Hematopoietic multipotent progenitor cell treated with erythropoietin and hydrocortisone succinate and interleukin-3 and kit ligand, for 8 days (in vitro differentiated cells): Measurements from ENCODE around the gene ZNF362.
A peak's percentile ranks its signal among the peaks of the same experiment; 100 is the strongest.

ENCODE experiments used
- DNase-seq: peaks from one replicate; pipeline ENCODE4 v3.0.0-alpha.2; 2015

Gene ZNF362

DNA sequence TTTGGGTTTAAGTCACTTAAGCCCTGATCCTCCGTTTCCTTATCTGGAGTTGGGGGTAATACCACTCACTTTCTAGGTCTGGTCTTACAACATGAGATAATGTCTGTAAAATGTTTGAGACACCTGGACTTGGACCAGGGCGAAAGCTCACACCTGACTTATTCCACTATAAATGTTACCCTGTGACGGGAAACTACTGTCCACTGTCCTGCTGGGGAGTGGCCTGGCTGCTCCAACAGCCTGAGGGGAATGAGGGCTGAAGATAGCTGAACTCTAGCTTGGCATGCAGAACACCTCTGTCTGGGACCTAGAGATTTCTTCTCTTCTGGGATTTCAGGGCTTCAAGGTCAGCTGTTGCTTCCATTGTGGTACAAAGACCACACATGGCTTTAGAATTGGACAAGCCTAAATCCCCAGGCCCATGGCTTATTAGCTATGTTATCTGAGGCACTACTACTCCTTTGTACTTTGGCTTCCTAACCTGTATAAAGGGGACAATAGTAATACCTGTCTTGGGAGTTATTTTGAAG, 74.1 kb downstream of the ZNF362 start:
- DNase-seq = no peak

DNA sequence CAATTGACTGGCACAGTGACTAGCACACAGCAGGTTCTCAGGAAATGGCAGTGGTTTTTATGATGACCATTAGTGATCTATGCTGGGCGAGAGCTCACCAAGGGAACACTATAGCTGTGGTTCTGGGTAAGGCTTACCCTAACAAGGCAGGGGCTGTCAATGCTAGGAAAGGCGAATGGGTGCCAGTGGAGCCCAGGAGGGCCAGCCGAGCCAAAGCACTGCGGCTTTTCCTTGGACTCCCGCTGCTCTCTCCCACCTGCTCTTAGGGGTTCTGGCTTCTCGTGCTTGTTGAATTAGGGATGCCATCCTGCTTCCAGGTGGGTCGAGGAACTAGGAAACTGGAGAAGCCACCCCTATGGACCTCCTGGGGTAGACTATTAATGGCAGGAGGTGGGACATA, 74.6 kb downstream of the ZNF362 start:
- no peak for DNase-seq

- no peak for DNase-seq
Measured at GRCh38 chr1:33331444-33332356, 75.4 kb downstream of the ZNF362 start.

DNA sequence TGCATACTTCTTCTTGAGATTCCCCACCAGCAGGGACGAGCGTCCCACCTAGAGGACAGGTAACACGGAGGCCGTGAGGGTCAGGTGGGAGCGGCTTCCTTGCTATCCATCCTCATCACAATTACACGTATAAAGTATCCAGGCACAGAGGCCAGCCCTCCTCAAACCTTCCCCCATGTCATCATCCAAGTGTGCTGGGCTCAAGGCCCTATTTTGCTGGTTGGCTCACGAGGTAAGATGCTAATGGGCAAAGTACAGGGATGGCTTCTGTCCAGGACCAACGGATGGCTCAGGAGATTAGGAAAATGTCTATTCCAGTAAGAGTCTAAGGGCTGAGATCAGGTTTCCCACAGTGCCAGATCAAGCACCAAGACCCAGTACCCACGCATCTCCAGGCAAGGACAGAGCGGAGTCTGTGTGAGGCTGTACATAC, 76.1 kb downstream of the ZNF362 start:
- DNase-seq = no peak

DNA sequence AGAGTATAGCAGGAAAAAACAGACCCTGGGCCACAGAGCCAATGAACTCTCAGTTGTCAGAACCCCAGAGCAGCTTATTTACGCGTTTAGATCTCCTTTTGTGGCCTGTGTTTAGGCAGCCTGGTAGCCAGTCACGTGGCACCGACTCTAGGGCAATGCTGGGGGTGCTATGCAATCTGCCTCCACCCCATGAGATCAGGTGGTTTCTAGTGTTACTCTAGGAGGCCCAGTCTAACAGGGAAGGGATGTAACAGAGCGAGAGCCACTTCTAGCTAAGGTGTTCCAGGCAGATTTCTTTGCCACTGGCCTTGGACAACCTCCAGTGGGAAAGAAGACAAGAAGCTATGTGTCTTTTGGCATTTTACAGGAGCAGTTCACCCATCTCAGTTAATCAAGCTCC, 76.6 kb downstream of the ZNF362 start:
- DNase-seq = no peak

DNA sequence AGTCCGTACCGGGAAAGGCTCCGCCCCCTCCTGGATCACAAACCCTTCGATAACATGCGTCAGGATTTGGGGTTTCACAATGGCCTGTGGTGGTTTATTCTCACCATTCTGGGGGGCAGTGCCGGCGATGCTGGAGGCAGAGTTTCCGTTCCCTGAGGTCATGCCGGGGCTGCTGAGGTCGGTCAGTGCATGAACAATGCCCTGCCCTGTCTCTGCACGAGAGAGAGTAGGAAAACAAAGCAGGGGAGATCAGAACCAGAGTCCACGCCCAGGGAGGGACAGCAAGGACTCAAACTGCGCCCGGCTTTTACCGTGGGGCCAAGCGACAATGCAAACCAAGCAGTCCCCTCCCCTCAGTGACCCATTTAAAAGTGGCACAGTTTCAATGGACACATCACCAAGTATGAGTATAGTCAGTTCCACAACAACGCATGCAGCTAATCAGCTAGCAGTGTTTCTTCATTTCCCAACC, 77.8 kb downstream of the ZNF362 start:
- DNase-seq = no peak

DNA sequence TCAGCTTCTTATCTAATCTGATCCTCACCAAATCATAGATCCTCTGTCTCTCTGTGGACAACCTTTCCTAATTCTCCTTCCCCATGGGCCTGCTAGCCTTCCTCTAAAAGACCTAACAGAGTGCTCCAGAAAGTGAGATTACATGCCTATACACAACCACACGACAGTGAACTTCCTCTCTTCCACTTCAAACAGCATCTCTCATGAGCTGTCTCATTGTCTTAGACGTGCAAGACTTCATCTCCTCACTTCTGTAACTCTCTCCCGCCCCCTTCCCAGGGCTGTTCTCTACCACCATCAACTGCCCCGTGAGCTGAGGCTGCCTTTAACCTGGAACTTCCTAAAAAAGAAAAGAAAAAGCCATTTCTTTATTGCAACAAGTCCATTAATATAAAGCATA, 78.7 kb downstream of the ZNF362 start:
- no peak for DNase-seq

- DNase-seq = no peak
Measured at GRCh38 chr1:33336580-33336979, 80.3 kb downstream of the ZNF362 start.

DNA sequence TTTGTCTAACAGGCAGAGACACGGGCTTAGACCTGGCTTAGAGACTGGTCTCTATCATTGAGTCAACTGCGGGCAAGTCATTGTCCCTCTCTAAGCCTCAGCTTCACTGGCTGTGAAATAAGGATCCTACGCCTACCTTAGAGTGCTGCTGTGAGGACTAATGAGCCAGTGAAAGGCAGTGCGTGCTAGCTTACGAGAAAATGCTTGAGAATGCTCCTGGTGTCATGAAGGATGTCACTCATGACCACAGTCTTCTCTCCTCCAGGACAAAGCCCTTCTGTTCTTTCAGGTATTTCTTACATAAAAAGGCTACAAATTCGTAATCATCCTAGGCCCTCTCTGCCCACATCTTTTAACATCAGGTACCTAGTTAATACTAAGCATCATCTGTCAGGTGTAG, 81.1 kb downstream of the ZNF362 start:
- no peak for DNase-seq

GRCh38 chr1:33338048-33338439, 81.8 kb downstream of the ZNF362 start:
- DNase-seq = no peak

- DNase-seq = no peak
Measured at GRCh38 chr1:33338440-33339211, 82.3 kb downstream of the ZNF362 start.

GRCh38 chr1:33339413-33339812, 83.1 kb downstream of the ZNF362 start:
- DNase-seq = no peak

GRCh38 chr1:33341190-33341589, 84.9 kb downstream of the ZNF362 start:
- no peak for DNase-seq

GRCh38 chr1:33342041-33342723, 85.9 kb downstream of the ZNF362 start:
- no peak for DNase-seq

DNA sequence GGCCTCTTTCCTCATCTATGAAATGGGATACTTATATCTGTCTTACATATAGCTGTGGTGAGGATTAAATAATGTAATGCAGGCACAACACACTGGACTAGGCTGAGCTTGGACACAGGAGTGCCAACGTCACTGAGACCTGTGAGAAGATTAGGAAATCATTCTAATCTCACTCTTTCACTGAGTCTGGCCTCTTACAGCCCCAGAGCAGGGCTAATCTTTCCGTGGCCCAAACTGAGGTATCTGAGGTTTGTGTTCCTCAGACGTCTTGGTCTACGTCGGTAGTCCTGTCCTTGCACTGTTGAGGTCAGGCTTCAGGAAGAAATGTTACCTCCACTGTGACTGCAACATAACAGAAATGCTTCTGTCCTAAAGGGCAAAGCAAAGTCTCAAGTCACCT, 87.2 kb downstream of the ZNF362 start:
- no peak for DNase-seq

GRCh38 chr1:33344896-33345560, 88.7 kb downstream of the ZNF362 start:
- DNase-seq = no peak

DNA sequence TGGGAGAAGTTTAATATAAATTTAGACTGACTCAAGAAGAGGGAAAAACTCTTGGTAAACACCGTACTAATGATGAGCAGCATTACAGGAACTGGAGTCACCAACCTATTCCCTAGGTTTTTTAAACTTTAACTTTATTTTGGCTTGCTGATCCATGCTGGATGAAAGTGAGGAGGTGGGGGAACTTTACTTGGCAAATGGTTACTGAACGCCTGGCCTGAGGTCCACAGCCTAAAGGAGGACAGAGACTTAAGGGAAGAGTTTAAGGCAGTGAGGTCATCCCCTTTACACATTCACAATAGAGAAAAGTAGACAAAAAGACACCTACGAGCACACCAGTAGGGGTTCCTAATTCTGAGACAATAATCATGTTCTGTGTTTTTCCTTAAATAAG, 90.2 kb downstream of the ZNF362 start:
- no peak for DNase-seq

- peak; percentile 41 for DNase-seq
Measured at GRCh38 chr1:33346927-33347649, 90.8 kb downstream of the ZNF362 start.

DNA sequence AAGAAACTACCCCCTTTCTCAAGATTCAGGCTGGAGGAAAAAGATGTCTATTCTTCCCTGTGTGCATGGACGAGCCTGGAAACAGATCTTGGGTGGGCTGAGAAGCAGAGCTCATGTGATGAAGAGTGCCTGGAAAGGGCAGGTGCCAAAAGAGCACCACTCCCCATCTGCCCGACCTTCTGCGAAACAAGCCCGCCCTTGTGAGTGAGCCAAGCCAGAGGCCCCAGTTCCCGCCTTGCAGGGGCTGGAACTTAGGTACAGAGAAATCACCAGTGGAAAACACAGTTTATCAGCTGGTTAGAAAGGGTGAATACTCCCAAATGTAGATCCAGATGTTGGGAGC, 91.3 kb downstream of the ZNF362 start:
- DNase-seq = peak; percentile 67

DNA sequence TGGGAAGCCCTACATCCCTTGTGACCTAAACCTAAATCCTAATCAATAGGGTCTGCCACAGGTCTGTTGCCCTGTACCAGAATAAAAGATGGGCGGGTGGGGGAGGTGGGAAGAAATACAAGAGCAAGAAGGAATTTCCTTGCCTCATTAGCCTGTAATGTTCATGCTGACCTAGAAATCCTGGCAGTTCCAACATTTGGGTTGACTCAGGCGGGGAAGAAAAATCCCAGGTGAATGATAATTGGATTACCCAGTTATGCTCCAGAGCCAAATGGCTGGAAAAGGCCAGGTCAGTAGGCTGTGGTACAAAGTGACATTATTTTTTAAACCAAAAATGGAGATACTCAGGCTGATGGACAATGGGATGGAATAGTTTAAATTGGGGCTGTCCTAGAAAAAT, 91.9 kb downstream of the ZNF362 start:
- DNase-seq = no peak

DNA sequence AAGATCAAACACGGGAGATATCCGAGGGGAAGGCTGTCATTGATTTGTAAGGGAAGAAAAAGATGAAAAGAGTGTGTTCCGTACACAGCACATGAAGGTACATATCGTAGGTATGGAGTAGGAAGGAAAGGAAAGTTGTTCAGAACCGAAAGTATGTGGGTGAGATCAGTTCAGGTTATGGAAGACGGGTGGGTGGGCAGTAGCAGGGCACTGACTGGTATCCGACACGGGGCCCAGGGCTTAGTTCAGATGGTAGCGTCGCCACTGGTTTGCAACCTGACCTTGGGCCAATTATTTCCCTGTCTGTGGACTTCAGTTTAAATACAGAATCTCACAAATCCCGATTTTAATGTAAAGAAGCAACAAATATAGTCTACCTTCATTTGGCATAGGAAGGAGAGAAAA, 92.4 kb downstream of the ZNF362 start:
- no peak for DNase-seq
